ENCODE measurements around the gene OR6V1. TPM values are rescaled to one million over a fixed set of nuclear protein-coding genes. Genes with fewer than 3 reads are reported as not detected.

The OR6V1 gene, protein sequence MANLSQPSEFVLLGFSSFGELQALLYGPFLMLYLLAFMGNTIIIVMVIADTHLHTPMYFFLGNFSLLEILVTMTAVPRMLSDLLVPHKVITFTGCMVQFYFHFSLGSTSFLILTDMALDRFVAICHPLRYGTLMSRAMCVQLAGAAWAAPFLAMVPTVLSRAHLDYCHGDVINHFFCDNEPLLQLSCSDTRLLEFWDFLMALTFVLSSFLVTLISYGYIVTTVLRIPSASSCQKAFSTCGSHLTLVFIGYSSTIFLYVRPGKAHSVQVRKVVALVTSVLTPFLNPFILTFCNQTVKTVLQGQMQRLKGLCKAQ
- not detected for polyA plus RNA-seq (2013, experiment 1 of 2)
- not detected for polyA plus RNA-seq (2013, experiment 2 of 2)

DNA sequence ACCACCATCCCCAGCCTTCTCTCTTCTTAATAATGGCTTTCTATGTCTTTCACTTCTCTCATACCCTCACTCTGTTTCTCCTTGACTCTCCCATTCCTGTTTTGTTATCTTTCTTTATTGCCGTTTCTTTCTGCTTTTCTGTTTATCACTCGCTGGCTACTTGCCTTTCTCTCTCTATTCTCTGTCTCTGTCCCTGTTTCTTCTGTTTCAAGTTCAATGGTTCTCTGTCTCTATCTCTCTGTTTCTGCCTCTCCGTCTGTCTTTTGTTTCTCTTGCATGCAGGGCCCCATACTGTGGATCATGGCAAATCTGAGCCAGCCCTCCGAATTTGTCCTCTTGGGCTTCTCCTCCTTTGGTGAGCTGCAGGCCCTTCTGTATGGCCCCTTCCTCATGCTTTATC, at the start of gene OR6V1:
Gene OR6V1, plus strand, starts transcription at position 301 of the 400 bp plus-strand sequence. Its CDS starts 0 bp downstream, at position 301.
- 90% methylated on average over 4 of the region's 4 CpGs for WGBS

DNA sequence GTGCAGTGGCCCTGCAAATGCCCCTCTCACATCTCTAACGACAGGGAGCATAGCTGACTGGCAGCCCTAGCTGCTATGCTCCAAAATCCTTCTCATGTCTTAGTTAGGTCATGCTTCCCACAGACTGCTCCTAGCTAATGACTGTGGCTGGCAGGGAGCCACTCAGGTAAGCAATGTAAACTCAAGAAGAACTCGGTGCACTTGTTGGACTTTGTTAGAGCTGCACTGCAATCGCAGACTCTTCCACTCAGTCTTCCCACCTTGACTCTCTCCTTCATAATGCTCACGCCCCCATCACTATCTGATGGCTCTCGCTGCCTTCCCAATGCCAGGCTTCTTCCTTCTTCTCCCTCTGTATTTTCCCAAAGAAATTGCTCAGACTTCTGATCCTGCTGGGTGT, 49.2 kb upstream of the OR6V1 start:
- no peaks in the 10 kb centered on the region for H3K36me3 ChIP-seq (ENCODE audit: insufficient read depth, low read length)
- WGBS, result 90% methylated on average over 5 of the region's 5 CpGs
- H3K9me3 ChIP-seq (ENCODE audit: insufficient read depth, low read depth, low read length), result 0 out of 2 replicates have a peak, but pooled peaks cover 2% of the 10 kb centered on the region
- H3K4me1 ChIP-seq (ENCODE audit: insufficient read depth, low read length), result no peaks in the 10 kb centered on the region
- H3K27me3 ChIP-seq (ENCODE audit: insufficient read depth, low read length), result no peaks in the 10 kb centered on the region
- H3K9ac ChIP-seq (ENCODE audit: low read depth, low read length), result 0 out of 2 replicates have a peak overlapping the region, but pooled peaks have one; percentile 24
- no peak overlapping the region for H3K4me3 ChIP-seq (ENCODE audit: low read length)
- no peak overlapping the region for H3K27ac ChIP-seq (ENCODE audit: low read depth, low read length)

More for the DNA sequence above, at the start of gene OR6V1:
- no peaks in the 10 kb centered on the region for H3K27me3 ChIP-seq (ENCODE audit: insufficient read depth, low read length)
- no peaks in the 10 kb centered on the region for H3K4me1 ChIP-seq (ENCODE audit: insufficient read depth, low read length)
- no peaks in the 10 kb centered on the region for H3K36me3 ChIP-seq (ENCODE audit: insufficient read depth, low read length)
- H3K4me3 ChIP-seq (ENCODE audit: low read length), result no peak within 1 kb of the TSS
- no peaks in the 10 kb centered on the region for H3K9me3 ChIP-seq (ENCODE audit: insufficient read depth, low read depth, low read length)
- no peak within 1 kb of the TSS for H3K9ac ChIP-seq (ENCODE audit: low read depth, low read length)
- no peak within 1 kb of the TSS for H3K27ac ChIP-seq (ENCODE audit: low read depth, low read length)

DNA sequence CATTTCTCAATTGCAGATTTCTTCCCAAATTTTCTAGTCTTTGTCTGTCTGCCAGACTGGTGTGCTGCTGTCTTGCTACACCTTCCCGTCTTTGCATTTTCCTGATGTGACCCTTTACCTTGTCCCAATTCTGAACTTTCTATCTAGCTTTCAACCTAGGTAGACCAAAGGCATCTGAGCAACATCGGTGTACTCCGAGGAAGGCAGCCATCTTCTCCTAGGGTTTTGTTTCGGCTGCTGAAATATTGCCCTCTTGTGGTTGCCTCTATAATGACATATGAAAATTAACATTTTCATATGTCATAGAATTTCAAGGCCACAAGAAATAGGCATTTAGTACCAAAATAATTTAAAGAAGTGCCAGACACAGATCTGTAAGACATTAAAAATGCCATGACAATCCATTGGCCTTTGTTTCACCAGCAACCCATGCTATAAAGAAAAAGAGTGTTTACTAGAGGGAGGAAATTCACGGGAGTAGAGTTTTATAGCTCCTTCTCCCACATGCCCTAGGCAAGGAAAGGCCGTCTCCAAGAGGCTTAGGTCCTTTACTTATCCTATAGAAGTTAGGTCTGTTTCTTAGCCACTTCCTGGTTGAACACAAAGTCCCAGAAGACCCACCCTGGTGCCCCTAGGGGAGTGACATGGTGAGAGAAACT, 48.6 kb upstream of the OR6V1 start:
- H3K9ac ChIP-seq (ENCODE audit: low read depth, low read length), result 0 out of 2 replicates have a peak overlapping the region, but pooled peaks have one; percentile 24
- 0 out of 2 replicates have a peak, but pooled peaks cover 2% of the 10 kb centered on the region for H3K9me3 ChIP-seq (ENCODE audit: insufficient read depth, low read depth, low read length)
- H3K4me1 ChIP-seq (ENCODE audit: insufficient read depth, low read length), result no peaks in the 10 kb centered on the region
- no peak overlapping the region for H3K27ac ChIP-seq (ENCODE audit: low read depth, low read length)
- H3K4me3 ChIP-seq (ENCODE audit: low read length), result no peak overlapping the region
- no peaks in the 10 kb centered on the region for H3K27me3 ChIP-seq (ENCODE audit: insufficient read depth, low read length)
- no peaks in the 10 kb centered on the region for H3K36me3 ChIP-seq (ENCODE audit: insufficient read depth, low read length)
- WGBS, result 38% methylated on average over 4 of the region's 6 CpGs

DNA sequence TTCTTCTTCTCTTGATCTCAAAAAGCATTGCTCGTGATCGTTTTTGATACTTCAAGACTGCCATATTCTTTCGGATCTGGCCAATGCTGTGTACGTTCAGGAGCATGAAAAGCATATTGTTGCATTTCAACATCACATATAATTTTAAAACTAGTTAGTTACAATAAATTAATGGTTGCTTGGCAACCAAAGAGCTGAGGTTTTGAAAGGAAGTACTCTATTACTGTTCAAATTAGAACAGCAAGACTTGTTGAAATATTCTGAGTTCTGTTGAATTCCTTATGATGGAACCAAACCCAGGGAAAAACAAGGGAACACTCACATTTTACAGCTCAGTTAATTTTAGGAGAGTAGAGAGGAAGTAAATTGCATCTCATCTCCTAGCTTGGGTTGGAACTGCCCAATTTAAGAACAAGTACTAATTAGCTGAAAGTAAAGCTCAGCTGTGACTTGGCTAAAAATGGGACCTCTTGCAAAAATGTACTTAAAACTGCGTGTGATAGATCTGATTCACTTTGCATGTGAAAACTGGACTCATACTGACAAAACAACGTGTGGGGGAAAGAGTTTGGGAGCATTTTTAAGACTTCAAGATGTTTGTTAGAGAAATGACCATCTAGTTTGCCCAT, 46.4 kb upstream of the OR6V1 start:
- H3K27ac ChIP-seq (ENCODE audit: low read depth, low read length), result no peak overlapping the region
- H3K27me3 ChIP-seq (ENCODE audit: insufficient read depth, low read length), result no peaks in the 10 kb centered on the region
- 87% methylated on average over 6 of the region's 6 CpGs for WGBS
- H3K36me3 ChIP-seq (ENCODE audit: insufficient read depth, low read length), result no peaks in the 10 kb centered on the region
- 0 out of 2 replicates have a peak, but pooled peaks cover 2% of the 10 kb centered on the region for H3K9me3 ChIP-seq (ENCODE audit: insufficient read depth, low read depth, low read length)
- H3K4me1 ChIP-seq (ENCODE audit: insufficient read depth, low read length), result no peaks in the 10 kb centered on the region
- no peak overlapping the region for H3K9ac ChIP-seq (ENCODE audit: low read depth, low read length)
- no peak overlapping the region for H3K4me3 ChIP-seq (ENCODE audit: low read length)

DNA sequence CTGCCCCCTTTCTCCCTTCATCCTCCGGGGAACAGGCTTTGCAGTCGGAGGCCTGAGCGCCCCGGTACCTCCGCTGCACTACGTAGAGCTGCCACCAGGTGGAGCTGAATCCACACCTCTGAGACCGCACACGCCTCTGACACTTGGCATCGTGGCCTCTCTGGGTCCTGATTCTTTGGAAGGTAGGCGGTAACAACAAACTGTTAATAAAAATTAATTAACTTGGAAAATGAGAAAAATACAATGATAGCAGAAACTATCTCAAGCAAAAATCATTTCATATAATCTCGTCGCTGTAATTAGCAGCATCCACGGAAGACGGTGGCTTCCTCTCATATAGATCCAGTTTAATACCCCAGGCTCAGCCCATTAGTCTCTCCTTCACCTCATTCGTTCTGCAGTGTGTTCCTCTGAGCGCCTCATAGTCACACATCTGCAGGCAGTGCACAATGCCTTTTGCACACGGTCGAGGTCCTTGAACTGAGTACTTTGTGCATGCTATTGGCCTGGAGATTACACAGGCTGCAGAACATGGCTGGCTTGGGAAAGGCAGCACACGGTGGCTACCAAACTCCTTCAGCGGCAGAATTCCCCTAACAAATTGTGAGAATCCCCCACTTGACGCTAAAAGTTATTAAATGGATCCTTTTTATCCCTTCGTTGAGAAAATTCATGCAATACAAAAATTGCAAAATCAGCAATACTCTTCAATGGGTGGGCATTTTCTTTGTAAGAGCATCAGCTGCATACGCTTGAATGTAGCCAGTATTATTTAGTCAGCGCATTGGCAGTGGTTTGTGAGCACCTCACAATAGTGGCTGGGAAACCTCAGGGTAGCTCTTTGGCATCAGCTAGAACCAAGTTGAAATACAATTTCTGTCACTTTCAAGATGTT, 43.9 kb upstream of the OR6V1 start:
- Histone ChIP-seq H3K36me3 (ENCODE audit: insufficient read depth, low read length) (no peaks in the 10 kb centered on the region), H3K4me3 (ENCODE audit: low read length) (no peak overlapping the region), H3K27me3 (ENCODE audit: insufficient read depth, low read length) (no peaks in the 10 kb centered on the region), H3K9me3 (ENCODE audit: insufficient read depth, low read depth, low read length) (no peaks in the 10 kb centered on the region), H3K4me1 (ENCODE audit: insufficient read depth, low read length) (no peaks in the 10 kb centered on the region), H3K27ac (ENCODE audit: low read depth, low read length) (no peak overlapping the region), H3K9ac (ENCODE audit: low read depth, low read length) (no peak overlapping the region)
- 53% methylated on average over 23 of the region's 24 CpGs for WGBS

DNA sequence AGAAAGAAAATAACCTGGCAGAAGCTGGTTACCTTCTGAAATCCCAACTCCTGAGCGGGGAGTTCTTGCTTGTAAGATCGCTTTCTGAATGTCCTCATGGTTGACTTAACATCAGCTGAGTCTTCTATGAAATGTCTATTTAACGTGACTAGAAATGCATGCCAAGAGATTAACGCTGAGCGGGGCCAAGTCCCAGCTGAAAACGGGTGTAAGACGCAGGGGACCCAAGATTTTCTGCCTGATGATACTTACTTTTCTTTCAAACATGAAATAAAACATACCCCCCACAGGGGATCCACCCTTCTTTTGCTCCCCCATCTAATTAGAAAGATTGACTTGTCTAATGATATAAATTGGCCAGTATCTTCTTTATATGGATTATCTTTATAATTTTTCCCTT, 40.1 kb upstream of the OR6V1 start:
- H3K27ac ChIP-seq (ENCODE audit: low read depth, low read length), result no peak overlapping the region
- H3K4me1 ChIP-seq (ENCODE audit: insufficient read depth, low read length), result no peaks in the 10 kb centered on the region
- no peak overlapping the region for H3K9ac ChIP-seq (ENCODE audit: low read depth, low read length)
- no peaks in the 10 kb centered on the region for H3K9me3 ChIP-seq (ENCODE audit: insufficient read depth, low read depth, low read length)
- H3K27me3 ChIP-seq (ENCODE audit: insufficient read depth, low read length), result no peaks in the 10 kb centered on the region
- 96% methylated on average over 7 of the region's 7 CpGs for WGBS
- H3K36me3 ChIP-seq (ENCODE audit: insufficient read depth, low read length), result no peaks in the 10 kb centered on the region
- H3K4me3 ChIP-seq (ENCODE audit: low read length), result no peak overlapping the region

DNA sequence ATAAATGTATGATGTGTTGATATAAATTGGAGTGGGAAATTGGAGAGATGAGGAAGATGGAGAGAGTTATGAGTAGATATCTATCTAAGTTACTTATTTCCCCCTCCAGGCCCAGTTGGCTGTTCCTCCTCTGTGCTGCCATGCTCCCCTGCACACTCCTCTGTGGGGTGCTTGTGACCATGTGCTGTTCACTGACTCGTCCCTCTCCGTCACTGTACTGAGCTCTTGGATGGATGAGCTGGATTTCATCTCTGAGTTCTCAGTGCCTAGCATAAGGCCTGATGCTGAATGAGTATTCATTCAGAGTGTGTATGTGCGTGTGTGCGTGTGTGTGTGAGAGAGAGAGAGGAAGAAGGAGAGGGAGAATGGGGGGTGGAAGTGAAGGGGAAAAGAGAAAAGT, 39.7 kb upstream of the OR6V1 start:
- Histone ChIP-seq H3K27ac (ENCODE audit: low read depth, low read length) (no peak overlapping the region), H3K9ac (ENCODE audit: low read depth, low read length) (no peak overlapping the region), H3K27me3 (ENCODE audit: insufficient read depth, low read length) (no peaks in the 10 kb centered on the region), H3K4me3 (ENCODE audit: low read length) (no peak overlapping the region), H3K9me3 (ENCODE audit: insufficient read depth, low read depth, low read length) (no peaks in the 10 kb centered on the region), H3K4me1 (ENCODE audit: insufficient read depth, low read length) (no peaks in the 10 kb centered on the region), H3K36me3 (ENCODE audit: insufficient read depth, low read length) (no peaks in the 10 kb centered on the region)
- WGBS, result 95% methylated on average over 4 of the region's 4 CpGs

DNA sequence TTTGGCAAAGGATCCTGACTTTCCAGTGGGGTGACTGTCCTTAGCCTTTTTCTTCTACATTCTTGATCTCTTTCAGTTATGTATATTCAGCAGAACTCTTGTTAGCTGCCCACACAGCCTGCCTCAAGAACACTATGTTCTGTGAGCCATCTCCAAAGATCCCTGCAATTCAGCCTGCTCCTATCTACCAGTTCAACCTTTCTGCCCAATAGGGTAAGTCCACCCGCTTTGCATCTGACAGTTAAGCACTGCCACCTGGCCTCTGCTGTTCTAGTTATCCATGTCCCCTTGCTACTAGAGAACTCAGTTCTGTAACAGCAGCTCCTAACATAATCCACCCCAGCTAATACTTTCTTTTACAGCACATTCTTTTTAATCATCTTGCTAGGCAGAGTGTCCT, 38.7 kb upstream of the OR6V1 start:
- Histone ChIP-seq H3K27ac (ENCODE audit: low read depth, low read length) (no peak overlapping the region), H3K4me1 (ENCODE audit: insufficient read depth, low read length) (no peaks in the 10 kb centered on the region), H3K27me3 (ENCODE audit: insufficient read depth, low read length) (no peaks in the 10 kb centered on the region), H3K9ac (ENCODE audit: low read depth, low read length) (no peak overlapping the region), H3K36me3 (ENCODE audit: insufficient read depth, low read length) (no peaks in the 10 kb centered on the region), H3K9me3 (ENCODE audit: insufficient read depth, low read depth, low read length) (no peaks in the 10 kb centered on the region), H3K4me3 (ENCODE audit: low read length) (no peak overlapping the region)
- WGBS, result 92% methylated on average over 1 of the region's 1 CpG

DNA sequence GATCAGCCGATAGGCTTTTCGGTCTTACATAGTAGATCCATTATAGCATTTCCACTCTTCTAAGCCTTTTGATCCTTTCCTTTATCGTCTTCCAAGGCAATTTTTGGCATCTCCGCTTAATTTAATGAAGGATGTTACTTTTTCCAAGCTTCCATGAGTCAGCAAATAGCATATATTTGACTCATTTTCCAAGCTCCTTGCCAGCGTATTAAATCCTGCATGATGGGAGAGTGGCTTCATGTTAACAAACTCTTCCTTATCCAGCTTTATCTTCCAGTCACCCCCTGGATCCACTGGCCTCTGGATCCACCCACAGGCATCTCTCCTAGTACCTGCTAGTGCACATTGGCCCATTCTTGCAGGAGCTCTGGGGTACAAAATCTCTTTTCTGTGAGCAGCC, 38.2 kb upstream of the OR6V1 start:
- Histone ChIP-seq H3K36me3 (ENCODE audit: insufficient read depth, low read length) (no peaks in the 10 kb centered on the region), H3K9me3 (ENCODE audit: insufficient read depth, low read depth, low read length) (no peaks in the 10 kb centered on the region), H3K9ac (ENCODE audit: low read depth, low read length) (no peak overlapping the region), H3K4me1 (ENCODE audit: insufficient read depth, low read length) (no peaks in the 10 kb centered on the region), H3K27me3 (ENCODE audit: insufficient read depth, low read length) (no peaks in the 10 kb centered on the region), H3K4me3 (ENCODE audit: low read length) (no peak overlapping the region), H3K27ac (ENCODE audit: low read depth, low read length) (no peak overlapping the region)
- 92% methylated on average over 5 of the region's 5 CpGs for WGBS

DNA sequence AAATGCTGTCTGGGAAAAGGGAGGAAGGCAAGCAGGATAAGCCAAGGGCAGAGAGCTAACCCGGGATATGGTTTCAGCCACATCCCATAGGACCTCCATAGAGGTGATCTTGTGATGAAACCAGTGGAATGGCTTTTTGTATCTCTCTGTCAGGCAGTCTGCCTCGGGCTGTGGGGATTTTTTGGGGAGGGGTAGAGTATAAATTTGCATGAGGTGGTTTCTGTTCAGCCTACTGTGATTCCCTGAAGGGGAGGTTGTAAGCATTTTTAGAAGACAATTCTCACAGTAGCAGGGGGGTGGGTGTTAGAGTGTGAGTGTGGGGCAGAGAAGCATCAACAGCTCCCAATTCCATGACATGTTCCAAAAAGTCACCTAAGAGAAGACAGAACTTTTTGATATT, 37.1 kb upstream of the OR6V1 start:
- no peaks in the 10 kb centered on the region for H3K4me1 ChIP-seq (ENCODE audit: insufficient read depth, low read length)
- H3K27me3 ChIP-seq (ENCODE audit: insufficient read depth, low read length), result no peaks in the 10 kb centered on the region
- H3K4me3 ChIP-seq (ENCODE audit: low read length), result no peak overlapping the region
- H3K9me3 ChIP-seq (ENCODE audit: insufficient read depth, low read depth, low read length), result no peaks in the 10 kb centered on the region
- no peak overlapping the region for H3K27ac ChIP-seq (ENCODE audit: low read depth, low read length)
- no peaks in the 10 kb centered on the region for H3K36me3 ChIP-seq (ENCODE audit: insufficient read depth, low read length)
- 64% methylated on average over 2 of the region's 2 CpGs for WGBS
- no peak overlapping the region for H3K9ac ChIP-seq (ENCODE audit: low read depth, low read length)

Data from HUES64 (cell line).